CD1c-positive myeloid dendritic cell (primary cell): ENCODE data around the gene SLC38A3.
A peak's percentile ranks its signal among the peaks of the same experiment; 100 is the strongest.

Source experiments
- DNase-seq: peaks from one replicate; pipeline ENCODE4 v3.0.0-alpha.2; 2016; ENCODE audit errors: extremely low spot score

SLC38A3 gene

GRCh38 chr3:50231581-50231980 lies 26.5 kb downstream of the SLC38A3 start:
- DNase-seq, result no peak

- no peak for DNase-seq
These were observed 27.2 kb downstream of the SLC38A3 start for GRCh38 chr3:50232303-50232702.

- DNase-seq, result no peak
These were observed 28.1 kb downstream of the SLC38A3 start for GRCh38 chr3:50233176-50233575.

GRCh38 chr3:50235716-50236483 lies 30.8 kb downstream of the SLC38A3 start, which contains the start of gene GNAI2:
GNAI2 (plus strand) TSS chr3:50236204; CDS start chr3:50236336, 132 bp downstream.
- peak; percentile 99 for DNase-seq

GRCh38 chr3:50236484-50237132 lies 31.5 kb downstream of the SLC38A3 start:
- DNase-seq, result no peak

DNA sequence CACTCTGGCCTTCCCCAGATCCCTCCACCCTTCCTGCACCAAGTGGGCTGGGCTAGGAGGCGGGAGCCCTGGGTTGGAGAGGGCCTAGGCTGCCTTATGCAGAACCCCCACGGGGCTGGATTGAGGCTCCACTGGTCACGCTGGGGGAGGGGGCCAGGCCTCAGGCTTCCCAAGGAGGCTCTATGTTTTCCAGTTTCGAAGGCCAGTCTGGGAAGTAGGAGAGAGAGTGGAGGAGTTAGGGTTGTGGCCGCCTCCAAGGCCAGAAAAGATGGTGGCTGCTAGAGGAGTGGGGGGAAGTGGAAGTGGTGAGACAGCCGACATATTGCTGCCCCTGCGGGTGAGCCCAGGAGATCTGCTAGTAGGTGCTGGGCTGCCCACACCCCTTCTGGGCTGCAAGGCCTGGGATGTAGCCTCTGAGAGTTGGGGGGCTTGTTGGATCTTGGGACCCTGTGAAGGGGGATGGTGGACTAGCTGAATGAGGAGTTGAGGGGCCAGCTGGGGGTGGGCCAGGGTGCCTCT lies 32.1 kb downstream of the SLC38A3 start:
- peak; percentile 55 for DNase-seq

DNA sequence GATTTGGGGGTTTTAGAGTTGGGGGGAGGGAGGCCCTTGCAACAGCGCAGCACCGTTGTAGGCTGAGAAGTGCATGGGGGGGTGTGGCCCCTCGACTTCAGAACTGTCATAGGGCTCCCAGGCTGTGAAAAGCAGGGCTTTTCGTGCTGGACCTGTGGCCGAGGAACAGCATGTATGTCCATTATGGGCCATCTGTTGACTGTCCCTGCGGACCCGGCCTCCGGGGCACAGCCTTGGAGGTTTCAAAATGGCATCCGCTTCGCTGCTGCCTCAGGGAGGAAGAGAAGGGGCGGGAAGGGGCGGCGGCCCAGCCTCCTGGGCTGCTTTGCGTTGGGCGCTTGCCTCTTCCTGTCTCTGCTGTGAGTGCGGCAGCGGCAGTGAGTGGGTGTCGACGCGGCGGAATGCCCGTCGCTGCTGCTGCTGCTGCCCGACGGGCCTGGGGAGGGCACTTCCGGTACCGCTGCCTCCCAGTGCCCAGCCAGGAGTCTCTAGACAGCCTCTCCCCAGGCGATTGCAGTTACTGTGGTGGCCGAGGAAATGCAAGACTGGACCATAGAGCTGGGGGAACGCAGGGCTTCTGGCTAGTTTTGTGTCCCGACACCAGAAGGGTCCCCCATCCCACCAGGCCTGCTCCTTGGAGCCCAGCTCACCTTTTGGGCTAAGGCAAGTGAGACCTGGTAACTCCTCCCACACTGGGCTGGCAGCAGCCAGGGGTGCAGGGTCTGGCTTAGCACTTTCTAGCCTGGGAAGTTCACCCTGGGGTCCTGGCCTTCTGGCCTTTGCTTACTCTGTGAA lies 32.9 kb downstream of the SLC38A3 start:
- peak; percentile 95 for DNase-seq

- peak; percentile 55 for DNase-seq
These were observed 33.5 kb downstream of the SLC38A3 start for GRCh38 chr3:50238549-50239026.

- no peak for DNase-seq
These were observed 34.6 kb downstream of the SLC38A3 start for GRCh38 chr3:50239649-50240048.

DNA sequence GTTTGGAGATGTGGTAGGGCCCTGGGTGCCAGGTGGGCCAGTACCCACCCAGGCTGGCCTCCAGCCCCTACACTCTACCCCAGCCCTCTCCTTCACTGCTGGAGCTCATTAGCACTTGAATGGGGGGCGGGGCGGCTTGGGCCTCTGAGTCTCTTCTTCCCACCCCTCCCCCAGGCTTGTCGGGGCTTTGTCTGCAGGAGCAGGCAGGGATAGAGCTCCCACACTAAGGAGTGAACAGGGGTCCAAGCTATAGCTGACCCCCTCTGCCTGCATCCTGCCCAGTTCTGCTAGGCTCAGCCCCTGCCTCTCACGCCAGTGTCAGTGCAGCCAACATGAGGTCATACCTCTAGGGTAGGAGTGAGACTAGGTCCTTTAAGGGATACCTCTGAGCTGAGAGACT lies 36.1 kb downstream of the SLC38A3 start:
- DNase-seq, result no peak

- DNase-seq, result peak; percentile 49
These were observed 36.8 kb downstream of the SLC38A3 start for GRCh38 chr3:50241713-50242380.

DNA sequence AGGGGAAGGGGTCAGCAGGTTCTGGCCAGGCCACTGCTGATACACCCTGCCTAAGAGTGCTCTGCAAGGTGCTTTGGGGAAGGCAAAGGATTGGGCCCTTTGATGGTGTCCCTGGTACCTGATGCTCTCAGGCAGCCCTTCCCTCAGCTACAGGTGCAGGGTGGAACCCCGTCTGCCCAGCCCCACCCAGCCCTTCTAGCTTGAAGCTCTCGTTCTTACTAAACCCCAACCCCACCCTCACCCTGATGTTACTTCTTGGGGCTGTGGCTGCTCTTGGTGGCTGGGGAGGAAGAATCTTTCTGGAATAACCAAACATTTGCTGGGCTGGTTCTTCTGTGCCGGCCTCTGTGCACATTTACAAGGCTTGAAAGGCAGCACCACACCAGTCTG lies 37.3 kb downstream of the SLC38A3 start:
- DNase-seq, result no peak

DNA sequence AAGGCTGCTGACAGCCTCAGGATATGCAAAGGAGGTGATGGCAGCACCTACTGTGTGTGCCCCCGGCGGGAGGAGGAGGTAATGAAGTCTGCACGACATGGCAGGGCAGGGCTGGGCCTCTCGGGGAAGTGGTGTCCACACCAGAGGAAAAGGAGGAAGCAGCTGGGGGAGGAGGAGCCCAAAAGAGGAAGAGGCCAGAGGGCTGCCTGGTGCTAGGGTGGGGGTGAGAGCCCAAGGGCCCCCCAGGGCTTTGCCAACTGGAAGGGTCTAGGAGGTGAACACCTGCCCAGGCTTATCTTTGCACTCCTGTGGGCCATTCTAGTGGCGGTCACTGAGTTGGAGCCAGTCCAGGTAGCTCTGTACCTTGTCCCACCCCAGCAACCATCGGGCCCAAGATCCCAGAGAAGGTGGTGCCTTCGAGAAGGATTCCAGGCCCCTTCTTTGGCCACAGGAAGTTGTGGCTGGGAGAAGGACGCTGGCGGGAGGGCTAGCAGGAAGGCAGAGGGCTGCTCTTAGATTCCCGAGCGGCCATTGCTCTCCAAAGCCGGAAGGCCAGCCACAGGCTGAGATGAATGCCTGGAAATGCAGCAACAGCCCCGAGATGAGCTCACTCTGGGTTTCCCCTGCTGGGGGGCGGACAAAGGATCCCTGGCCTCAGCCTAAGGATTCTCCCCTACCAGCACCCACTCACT lies 37.9 kb downstream of the SLC38A3 start:
- DNase-seq, result peak; percentile 92

DNA sequence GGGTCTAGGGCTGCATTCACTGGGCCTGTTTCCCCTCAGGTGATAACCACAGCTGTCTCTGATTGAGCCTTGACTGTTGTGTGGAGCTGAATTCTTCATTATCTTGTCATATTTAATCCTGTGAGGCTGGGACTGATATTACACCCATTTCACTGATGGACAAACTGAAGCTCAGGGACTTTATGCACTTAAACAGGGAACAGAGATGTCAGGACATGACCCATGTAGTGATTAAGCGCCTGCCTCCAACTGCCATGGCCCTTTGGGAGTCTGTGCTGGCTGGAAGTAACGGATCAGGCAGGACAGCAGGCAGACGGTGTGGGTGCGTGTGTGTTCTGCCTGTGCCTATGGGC lies 38.4 kb downstream of the SLC38A3 start:
- DNase-seq, result no peak

GRCh38 chr3:50244813-50245212 lies 39.7 kb downstream of the SLC38A3 start:
- peak; percentile 53 for DNase-seq

DNA sequence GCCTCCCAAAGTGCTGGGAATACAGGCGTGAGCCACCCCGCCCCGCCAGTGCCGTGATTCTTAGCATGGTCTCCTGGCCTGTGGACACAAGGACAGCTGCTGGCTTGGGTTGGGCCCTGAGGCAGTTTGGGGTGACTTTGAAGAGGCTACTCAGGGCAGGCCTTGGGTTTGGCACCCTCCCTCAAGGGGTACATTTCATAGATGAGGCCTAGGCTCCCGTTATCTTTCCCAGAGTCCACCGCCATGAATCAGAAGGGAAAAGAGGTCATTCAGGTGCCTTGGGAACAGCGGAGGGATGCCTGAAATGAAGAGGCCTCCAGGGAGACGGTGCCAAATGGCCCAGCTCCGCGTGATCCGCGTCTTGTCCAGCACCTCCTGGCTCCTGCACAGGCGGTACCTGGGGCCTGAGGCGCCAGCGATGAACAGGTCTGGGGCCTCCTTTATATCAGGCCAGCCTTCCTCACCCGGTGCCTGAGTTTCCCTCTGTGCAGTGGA lies 40.2 kb downstream of the SLC38A3 start:
- no peak for DNase-seq

DNA sequence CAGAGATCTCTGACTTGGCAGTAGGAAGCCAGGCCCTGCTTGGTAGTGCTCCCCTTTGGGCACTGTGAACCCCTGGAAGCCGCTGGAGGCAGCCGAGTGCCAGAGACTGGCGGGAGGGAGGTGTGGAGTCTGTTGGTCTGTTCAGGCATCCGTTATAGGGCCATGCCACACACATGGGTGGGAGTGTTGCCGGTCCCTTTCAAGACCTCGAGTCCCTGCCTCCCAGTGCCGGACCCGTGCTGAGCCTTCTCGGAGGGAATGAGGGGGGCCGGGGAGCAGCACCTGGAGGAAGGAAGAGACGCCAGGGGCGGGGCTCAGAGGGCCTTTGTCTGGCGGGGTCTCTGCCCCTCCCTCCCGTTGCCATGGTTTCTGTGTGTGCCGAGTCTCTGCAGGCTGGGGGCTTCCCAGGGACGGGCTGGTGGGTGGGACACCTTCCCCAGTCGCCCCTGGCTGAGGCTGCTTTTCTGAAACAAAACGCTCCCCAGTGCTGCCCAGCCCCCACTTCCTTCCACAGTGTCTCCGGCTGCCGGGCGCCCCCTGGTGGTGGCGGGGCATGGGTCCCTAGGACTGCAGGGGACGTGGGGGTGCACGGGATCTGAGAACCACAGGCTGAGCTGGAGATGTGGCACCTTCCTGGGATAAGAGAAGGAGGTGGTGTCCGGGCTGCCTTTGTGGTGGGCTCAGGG lies 40.9 kb downstream of the SLC38A3 start:
- DNase-seq, result peak; percentile 96

DNA sequence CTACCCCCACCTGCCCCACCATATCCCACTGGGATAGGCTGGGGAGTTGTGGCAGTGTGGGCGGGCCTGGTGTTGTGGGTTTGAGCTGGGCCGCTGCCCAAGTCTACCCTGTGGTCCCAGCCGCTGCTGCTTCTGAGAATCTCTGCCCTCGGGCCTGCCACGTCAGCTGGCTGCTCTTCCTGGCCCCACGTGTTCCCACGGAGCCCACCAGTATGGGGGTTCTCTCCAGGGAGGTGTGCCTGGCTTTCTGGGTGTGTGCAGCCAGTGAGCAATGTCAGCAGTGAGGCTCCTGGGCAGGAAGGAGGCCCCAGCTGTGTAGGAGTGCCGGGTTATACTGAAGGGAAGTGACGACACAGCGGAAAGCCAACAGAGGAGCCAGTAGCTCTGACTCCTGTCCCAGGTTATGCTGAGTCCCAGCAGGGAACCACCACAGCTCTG lies 41.5 kb downstream of the SLC38A3 start:
- DNase-seq, result peak; percentile 90

DNA sequence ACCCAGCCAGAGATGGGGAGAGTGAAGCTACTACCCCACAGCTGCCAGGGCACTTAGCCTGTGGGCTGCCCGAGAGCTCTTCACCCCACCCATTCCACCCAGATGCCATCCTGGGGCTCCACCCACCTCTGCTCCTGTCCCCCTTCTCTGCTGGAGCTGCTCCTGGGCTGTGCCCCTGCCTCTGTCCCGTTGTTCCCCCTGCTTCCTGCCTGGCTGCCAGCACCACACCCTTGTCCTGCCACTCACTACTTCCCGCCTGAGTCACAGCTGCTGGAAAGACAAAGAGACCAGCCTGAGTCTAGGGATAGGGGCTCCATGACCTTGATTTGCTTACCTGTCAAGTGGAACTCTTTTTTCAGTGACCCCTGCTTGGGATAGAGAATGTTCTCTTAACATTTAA lies 43.3 kb downstream of the SLC38A3 start:
- DNase-seq, result peak; percentile 38

- no peak for DNase-seq
These were observed 44.4 kb downstream of the SLC38A3 start for GRCh38 chr3:50249457-50249856.
